GM18505 (cell line): ENCODE measurements around the gene ADAMTS2.

Source experiments
- ATAC-seq: cut with Tn5 transposase; IDR thresholded peaks from one replicate; pipeline ENCODE4 v1.9.1; 2021; ENCODE audit not compliant: unreplicated experiment
- POLR2A ChIP-seq: IDR thresholded peaks from 4 replicates; pipeline ENCODE4 v1.6.1; 2011; ENCODE audit warnings: borderline replicate concordance; ENCODE audit not compliant: insufficient read depth, insufficient read length; ENCODE audit errors: extremely low read depth

The ADAMTS2 gene

GRCh38 chr5:179280095-179280490 is 65.2 kb downstream of the ADAMTS2 start:
- no peak for ATAC-seq
- TF ChIP-seq POLR2A, result no peak

GRCh38 chr5:179279347-179280094 is 65.7 kb downstream of the ADAMTS2 start:
- ATAC-seq, result no peak
- no peak for TF ChIP-seq POLR2A

GRCh38 chr5:179278546-179278945 is 66.7 kb downstream of the ADAMTS2 start:
- TF ChIP-seq POLR2A, result no peak
- ATAC-seq, result no peak

- no peak for ATAC-seq
- no peak for TF ChIP-seq POLR2A
These were observed 67.1 kb downstream of the ADAMTS2 start for GRCh38 chr5:179278119-179278518.

- no peak for ATAC-seq
- TF ChIP-seq POLR2A, result no peak
These were observed 68.3 kb downstream of the ADAMTS2 start for GRCh38 chr5:179276838-179277395.

GRCh38 chr5:179275941-179276837 is 69.1 kb downstream of the ADAMTS2 start:
- no peak for TF ChIP-seq POLR2A
- no peak for ATAC-seq

GRCh38 chr5:179275381-179275878 is 69.8 kb downstream of the ADAMTS2 start:
- no peak for TF ChIP-seq POLR2A
- no peak for ATAC-seq

GRCh38 chr5:179274321-179275315 is 70.6 kb downstream of the ADAMTS2 start:
- ATAC-seq, result no peak
- TF ChIP-seq POLR2A, result no peak

- TF ChIP-seq POLR2A, result no peak
These were observed 71.7 kb downstream of the ADAMTS2 start for GRCh38 chr5:179273441-179274145.

GRCh38 chr5:179273073-179273435 is 72.2 kb downstream of the ADAMTS2 start:
- no peak for ATAC-seq
- no peak for TF ChIP-seq POLR2A

More at GRCh38 chr5:179273441-179274145, 71.7 kb downstream of the ADAMTS2 start:
- no peak for ATAC-seq

- no peak for TF ChIP-seq POLR2A
- ATAC-seq, result no peak
These were observed 72.8 kb downstream of the ADAMTS2 start for GRCh38 chr5:179272326-179273072.

- ATAC-seq, result no peak
- TF ChIP-seq POLR2A, result no peak
These were observed 73.4 kb downstream of the ADAMTS2 start for GRCh38 chr5:179271821-179272325.

- no peak for ATAC-seq
- TF ChIP-seq POLR2A, result no peak
These were observed 73.9 kb downstream of the ADAMTS2 start for GRCh38 chr5:179271428-179271734.
